PFSK-1 (cell line): ENCODE results near the gene P2RY11.

Experiments used
- FOXP2 ChIP-seq: optimal IDR thresholded peaks from 2 replicates; pipeline ENCODE3; 2011; ENCODE audit warnings: borderline replicate concordance, control low read depth, inconsistent platforms; ENCODE audit not compliant: insufficient read depth; ENCODE audit errors: extremely low read length, extremely low read depth
- POLR2AphosphoS5 ChIP-seq: IDR thresholded peaks from 2 replicates; pipeline ENCODE4 v1.6.1; 2012; ENCODE audit warnings: low read depth, mild to moderate bottlenecking, control low read depth, low read length, moderate library complexity
- REST ChIP-seq, 2 experiments: IDR thresholded peaks; 2 replicates each; pipeline versions ENCODE4 v1.6.1 to v1.8.0; 2011 to 2012; ENCODE audit warnings: low read depth in 2 of 2, low read length in 2 of 2, control low read depth in 1 of 2, inconsistent platforms in 1 of 2, mild to moderate bottlenecking in 1 of 2, moderate library complexity in 1 of 2; ENCODE audit not compliant: insufficient read depth in 1 of 2
- SIN3A ChIP-seq: IDR thresholded peaks from 2 replicates; pipeline ENCODE4 v1.6.1; 2012; ENCODE audit warnings: mild to moderate bottlenecking, low read length, moderate library complexity, borderline replicate concordance; ENCODE audit not compliant: insufficient read depth
- TAF1 ChIP-seq: IDR thresholded peaks from 2 replicates; pipeline ENCODE4 v1.6.1; 2012; ENCODE audit warnings: low read length, control low read depth, borderline replicate concordance; ENCODE audit not compliant: insufficient read depth

The P2RY11 gene

GRCh38 chr19:10145031-10145430 lies 33.5 kb downstream of the P2RY11 start:
- TF ChIP-seq REST (IDR thresholded peaks at IDR 0.05; ENCODE audit: insufficient read depth in 1 of 2, low read depth in 2 of 2, low read length in 2 of 2) (no peak), FOXP2 (no peak), TAF1 (no peak), POLR2AphosphoS5 (no peak), SIN3A (no peak)

- no peak for TF ChIP-seq POLR2AphosphoS5
- TF ChIP-seq REST (IDR thresholded peaks at IDR 0.05; ENCODE audit: insufficient read depth in 1 of 2, low read depth in 2 of 2, low read length in 2 of 2), result no peak
- TF ChIP-seq SIN3A, result no peak
- no peak for TF ChIP-seq TAF1
- TF ChIP-seq FOXP2, result no peak
Observed at GRCh38 chr19:10146142-10146541, 34.6 kb downstream of the P2RY11 start.

GRCh38 chr19:10149427-10149826 lies 37.9 kb downstream of the P2RY11 start:
- TF ChIP-seq POLR2AphosphoS5 (no peak), SIN3A (no peak), FOXP2 (no peak), TAF1 (no peak), REST (IDR thresholded peaks at IDR 0.05; ENCODE audit: insufficient read depth in 1 of 2, low read depth in 2 of 2, low read length in 2 of 2) (no peak)

GRCh38 chr19:10151521-10151920 lies 40.0 kb downstream of the P2RY11 start:
- TF ChIP-seq FOXP2, result no peak
- TF ChIP-seq SIN3A, result no peak
- no peak for TF ChIP-seq POLR2AphosphoS5
- no peak for TF ChIP-seq REST (IDR thresholded peaks at IDR 0.05; ENCODE audit: insufficient read depth in 1 of 2, low read depth in 2 of 2, low read length in 2 of 2)
- TF ChIP-seq TAF1, result no peak

- TF ChIP-seq SIN3A (no peak), POLR2AphosphoS5 (no peak), FOXP2 (no peak), REST (IDR thresholded peaks at IDR 0.05; ENCODE audit: insufficient read depth in 1 of 2, low read depth in 2 of 2, low read length in 2 of 2) (no peak), TAF1 (no peak)
Observed at GRCh38 chr19:10152100-10152499, 40.6 kb downstream of the P2RY11 start.
